HG02943 (cell line): ENCODE measurements around the gene EMILIN1.
"Not testable (repeated sequence)": the region's sequence is repeated elsewhere in the genome, so short reads cannot be mapped to it uniquely, and the experiment has no call there.

Experiments
- ATAC-seq: cut with Tn5 transposase; IDR thresholded peaks from one replicate; pipeline ENCODE4 v1.9.1; 2021; ENCODE audit warnings: mild to moderate bottlenecking, low read depth, moderate library complexity; ENCODE audit not compliant: unreplicated experiment

The EMILIN1 gene

GRCh38 chr2:27053321-27053720, 25.1 kb upstream of the EMILIN1 start:
- ATAC-seq, result no peak

- ATAC-seq, result no peak
Measured at GRCh38 chr2:27053776-27054175, 24.6 kb upstream of the EMILIN1 start.

GRCh38 chr2:27054721-27055120, 23.7 kb upstream of the EMILIN1 start:
- no peak for ATAC-seq

GRCh38 chr2:27057184-27057583, 21.2 kb upstream of the EMILIN1 start:
- no peak for ATAC-seq

DNA sequence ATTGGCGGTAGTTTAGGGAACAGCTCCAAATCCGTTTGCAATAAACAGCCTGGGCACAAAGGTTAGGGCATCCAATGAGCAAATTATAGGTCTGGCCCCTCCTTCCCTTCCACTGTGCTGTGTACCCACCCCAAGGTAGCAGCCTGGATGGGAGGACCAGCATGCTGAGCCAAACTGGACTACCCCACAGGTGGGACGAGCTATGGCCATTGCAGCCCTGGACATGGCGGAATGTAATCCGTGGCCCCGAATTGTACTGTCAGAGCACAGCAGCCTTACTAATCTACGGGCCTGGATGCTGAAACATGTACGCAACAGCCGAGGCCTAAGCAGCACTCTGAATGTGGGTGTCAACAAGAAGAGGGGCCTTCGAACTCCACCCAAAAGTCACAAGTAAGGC, 20.2 kb upstream of the EMILIN1 start:
- ATAC-seq, result no peak

- no peak for ATAC-seq
Measured at GRCh38 chr2:27059141-27059820, 19.1 kb upstream of the EMILIN1 start.

DNA sequence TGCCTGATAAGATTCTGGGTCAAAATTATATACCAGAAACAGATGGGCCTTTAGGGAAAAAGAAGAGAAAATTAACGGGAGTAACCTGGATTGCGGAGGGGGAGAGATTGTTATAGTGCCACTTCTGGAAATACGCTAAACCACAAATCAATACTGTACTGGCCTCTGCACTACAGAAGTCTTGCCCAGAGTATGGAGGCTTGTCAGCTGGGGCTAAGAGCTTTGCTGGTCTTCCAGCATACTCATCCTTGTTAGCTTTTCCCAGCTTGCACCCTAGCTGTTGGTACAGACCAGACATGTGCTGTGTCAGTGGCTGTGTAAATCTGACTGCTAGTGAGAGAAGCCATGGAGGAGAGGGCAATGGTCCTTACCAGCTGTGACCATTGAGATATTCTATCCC, 18.1 kb upstream of the EMILIN1 start:
- ATAC-seq, result no peak

DNA sequence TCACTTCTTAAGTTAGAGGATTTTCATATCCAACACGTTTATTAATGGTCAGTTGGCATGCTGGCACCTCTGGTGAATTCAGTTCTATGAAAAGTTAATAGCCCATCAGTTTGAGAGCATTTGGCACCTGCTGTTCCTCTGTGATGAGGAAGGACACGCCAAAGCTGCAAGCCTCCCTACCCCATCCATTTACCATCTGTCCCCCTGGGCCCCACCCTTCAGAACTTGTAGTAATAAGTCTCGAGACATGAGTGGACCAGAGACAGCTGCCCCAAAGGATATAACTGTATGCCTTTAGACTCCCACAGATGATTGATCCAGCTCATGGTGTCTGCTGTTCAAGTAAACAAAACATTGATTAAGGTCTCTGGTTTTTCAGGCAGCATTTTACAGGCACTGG, 13.3 kb upstream of the EMILIN1 start:
- ATAC-seq, result no peak

DNA sequence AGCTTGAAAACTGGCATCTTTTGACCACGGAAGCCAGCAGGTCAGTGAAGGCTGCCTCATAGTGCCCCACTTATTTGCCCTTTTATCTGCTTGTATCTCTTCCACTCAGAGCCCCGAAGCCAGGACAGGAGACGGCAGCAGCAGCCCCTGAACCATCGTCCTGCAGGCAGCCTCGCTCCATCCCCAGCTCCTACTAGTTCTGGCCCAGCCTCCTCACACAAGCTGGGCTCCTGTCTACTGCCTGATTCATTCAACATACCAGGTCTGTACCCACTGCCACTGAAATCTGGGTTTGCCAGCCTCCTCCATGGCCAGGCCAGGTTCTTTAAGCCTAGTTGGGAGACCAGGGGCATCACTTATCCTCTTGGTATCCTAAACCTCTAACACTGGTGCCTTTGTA, 11.0 kb upstream of the EMILIN1 start:
- ATAC-seq, result no peak

DNA sequence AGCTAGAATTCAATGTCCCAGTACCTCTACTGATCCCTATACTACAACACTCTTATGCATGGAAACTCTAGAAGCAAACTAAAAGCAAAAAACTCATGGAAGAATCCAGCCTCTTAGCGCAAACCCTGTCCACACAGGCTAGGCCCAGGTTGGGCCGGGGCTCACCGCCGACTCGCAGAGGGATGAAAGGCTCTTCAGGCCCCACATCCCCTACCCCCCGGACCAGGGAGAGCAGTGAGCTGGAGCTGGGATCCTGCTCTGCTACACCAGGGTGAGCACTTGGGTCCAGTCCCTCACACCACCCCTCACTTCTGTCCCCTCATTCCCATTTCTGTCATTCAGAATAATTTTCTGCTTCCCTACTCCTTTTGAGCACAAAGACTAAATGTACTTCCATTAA, 9.0 kb upstream of the EMILIN1 start:
- ATAC-seq, result no peak

DNA sequence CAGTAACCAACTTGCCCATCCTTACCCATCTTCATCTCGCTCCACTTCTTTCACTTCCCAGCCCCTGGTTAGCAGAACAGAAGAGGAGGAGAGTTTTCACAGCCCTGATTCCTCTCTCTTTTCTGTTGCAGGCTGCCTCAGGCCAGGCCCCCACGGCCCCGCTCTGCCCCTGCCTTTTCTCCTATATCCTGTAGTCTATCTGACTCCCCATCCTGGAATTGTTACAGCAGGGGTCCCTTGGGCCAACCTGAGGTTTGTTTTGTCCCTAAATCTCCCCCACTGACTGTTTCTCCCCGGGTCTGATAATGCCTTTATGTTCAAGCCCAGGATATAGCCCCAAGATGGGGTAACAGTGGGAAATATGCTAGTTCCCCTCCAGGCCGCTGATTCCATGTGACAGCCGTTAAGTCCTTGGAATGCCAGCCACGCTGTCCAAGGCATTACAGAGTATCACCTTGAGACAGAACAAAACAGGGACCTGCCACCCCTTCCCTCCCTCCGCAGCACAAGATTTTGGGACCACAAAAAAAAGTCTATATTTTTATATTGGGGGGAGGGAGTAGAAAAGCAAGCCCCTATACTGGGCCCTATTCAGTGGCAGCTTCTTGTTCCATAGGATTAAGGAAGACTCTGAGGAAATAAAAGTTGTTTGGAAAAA, 8.3 kb upstream of the EMILIN1 start:
- ATAC-seq, result no peak

DNA sequence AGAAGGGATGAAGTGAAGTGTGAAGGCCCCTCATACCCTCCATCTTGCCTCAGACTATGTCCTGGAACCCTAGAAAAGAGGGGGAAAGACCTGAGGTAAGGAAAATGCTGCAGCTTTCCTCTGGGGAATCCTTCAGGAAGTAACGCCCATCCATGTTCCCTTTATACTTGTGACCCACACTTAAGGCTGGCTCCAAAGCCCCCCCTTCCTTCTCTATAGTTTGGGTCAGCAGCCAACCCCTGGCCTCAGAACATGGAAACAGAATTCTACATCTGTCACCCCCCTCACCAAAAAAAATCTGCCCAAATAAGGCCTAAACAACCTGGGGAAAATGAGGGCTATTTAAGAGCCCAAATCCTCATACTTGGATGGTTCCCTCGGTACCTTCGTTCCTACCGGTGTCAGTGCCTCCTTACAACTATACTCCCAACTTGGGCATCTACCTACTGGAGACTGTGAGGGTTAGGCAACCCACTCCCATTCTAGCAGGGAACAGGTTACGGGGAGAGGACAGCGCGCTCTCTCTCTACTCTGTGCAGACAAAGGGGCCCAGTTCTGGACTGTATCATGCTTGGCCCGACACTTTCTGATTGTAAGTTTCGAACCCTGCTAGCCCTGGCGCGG, 7.7 kb upstream of the EMILIN1 start:
- ATAC-seq, result no peak

DNA sequence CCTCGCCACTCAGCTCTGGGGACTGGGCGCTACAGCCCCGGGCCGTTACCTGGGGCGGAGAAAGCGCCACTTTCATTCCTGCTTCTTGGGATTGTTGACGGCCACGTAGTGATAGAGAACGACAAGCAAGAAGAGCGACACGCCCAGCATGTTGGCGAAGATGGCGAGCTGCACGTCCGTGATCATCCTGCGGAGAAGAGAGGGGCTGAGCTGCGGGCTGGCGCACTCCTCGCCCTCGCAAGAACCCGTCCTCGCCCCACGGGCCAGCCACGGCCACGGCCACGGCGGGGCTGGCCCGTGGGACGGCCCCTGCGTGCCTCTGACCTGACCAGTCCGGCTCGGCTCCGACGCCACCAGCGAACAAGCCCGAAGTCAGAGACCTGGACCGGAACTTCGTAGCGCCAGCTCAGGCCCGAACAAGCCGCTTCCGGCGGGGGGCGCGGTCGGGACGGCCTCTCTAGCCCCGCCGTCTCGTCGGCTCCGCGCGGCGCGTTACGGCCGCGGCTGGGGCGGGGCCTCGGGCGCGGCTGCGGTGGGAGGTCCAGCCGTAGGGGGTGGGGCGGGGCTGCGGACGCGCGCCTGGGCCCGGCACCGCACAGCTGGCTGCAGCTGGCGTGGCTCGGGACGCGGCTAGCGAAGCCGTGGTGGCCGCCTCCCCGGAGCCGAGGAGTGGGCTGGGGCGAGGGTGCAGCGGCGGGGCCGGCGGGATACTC, 7.0 kb upstream of the EMILIN1 start, which contains the start of gene OST4:
TSS of gene OST4 (minus strand) at position 378 of the 713 bp plus-strand sequence.
- ATAC-seq, result peak; percentile 78

- peak; percentile 14 for ATAC-seq
Measured at GRCh38 chr2:27071990-27072830, 6.2 kb upstream of the EMILIN1 start.

- ATAC-seq, result no peak
Measured at GRCh38 chr2:27072920-27073319, 5.5 kb upstream of the EMILIN1 start.

- no peak for ATAC-seq
Measured at GRCh38 chr2:27073782-27074181, 4.6 kb upstream of the EMILIN1 start.

DNA sequence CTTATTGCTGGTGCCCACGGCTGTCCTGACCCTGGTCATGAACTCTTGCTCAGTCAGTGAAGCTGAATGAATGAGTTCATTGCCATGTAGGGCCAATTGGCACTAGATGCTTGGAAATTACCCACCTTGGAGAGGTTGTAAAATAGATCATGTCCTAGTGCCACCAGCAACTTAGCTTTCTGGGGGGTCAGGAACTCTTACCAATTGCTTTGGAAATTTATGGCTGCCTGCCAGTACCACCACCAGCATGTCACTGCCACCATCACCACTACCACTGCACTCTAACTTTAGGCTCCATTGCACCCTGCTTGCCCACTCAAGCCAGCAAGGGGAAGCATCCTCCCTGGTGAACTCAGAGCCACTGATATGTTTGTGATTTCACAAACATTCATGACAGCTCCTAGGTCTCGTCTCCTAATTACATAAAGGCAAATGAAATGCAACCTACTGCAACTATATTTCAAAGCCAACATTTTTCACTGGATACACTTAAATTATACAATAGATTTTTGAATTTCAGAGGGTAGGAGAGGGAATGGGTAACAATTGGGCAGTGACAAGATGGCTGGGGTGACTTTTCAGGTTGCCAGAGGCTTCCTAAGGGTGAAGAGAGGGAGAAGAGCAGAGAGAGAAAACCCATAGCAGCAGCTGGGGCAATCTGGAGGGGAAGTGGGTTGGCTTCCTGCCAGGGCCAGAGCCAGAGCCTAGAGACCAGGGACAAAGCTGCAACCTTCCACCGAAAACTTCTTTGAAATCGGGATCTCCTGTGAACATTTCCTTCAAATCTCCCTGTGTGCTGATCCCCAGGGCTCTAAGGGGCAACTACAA, 3.5 kb upstream of the EMILIN1 start:
- no peak for ATAC-seq

DNA sequence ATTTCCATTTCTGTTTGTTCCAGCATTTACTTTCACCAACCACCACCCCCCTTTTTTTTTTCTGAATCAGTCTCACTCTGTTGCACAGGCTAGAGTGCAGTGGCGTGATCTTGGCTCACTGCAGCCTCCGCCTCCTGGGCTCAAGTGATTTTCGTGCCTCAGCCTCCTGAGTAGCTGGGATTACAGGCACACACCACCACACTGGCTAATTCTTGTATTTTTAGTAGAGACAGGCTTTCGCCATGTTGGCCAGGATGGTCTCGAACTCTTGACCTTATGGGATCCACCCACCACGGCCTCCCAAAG, 2.9 kb upstream of the EMILIN1 start:
- ATAC-seq, result not testable (repeated sequence)

DNA sequence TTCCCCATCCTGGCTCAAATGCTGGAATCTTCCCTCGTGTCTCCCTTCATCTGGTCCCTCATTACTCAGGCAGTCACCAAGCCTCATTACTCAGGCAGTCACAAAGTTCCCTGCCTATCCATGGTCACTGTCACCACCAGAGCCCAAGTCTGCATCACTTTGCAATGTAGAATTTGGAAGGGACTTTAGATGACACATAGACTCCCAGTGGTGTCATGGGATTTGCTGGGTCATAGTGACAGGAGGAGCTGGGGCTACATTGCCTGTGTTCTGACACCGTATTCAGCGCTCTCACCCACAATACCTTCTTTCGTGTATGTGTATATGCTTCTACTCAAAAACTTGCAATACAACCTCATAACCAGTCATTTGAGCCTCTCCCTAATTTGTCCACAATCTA, 2.1 kb upstream of the EMILIN1 start:
- no peak for ATAC-seq

DNA sequence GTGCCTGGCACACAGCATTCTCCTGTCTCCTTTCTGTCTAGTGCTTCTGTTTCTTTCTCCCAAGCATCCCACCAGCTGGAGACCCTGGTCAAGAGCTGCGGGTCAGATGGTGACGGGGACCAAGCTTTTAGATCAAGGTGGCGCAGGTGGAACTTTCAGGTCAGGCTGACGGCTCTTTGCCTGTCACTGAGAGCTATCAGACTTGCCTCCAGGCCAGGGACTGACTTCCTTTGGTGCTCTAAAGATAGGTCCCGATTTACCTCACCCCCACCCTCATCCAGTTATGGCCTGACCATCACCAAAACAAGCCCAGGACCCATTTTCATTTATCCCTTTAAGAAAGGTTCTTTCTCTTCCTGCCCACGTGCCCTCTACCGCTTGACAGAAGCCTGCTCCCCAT, 1.2 kb upstream of the EMILIN1 start:
- ATAC-seq, result no peak
